PFSK-1 (cell line): ENCODE results near the gene MYMK.

Experiments
- POLR2AphosphoS5 ChIP-seq: IDR thresholded peaks from 2 replicates; pipeline ENCODE4 v1.6.1; 2012; ENCODE audit warnings: low read depth, mild to moderate bottlenecking, control low read depth, low read length, moderate library complexity
- REST ChIP-seq, 2 experiments: IDR thresholded peaks; 2 replicates each; pipeline versions ENCODE4 v1.6.1 to v1.8.0; 2011 to 2012; ENCODE audit warnings: low read depth in 2 of 2, low read length in 2 of 2, control low read depth in 1 of 2, inconsistent platforms in 1 of 2, mild to moderate bottlenecking in 1 of 2, moderate library complexity in 1 of 2; ENCODE audit not compliant: insufficient read depth in 1 of 2

DNA sequence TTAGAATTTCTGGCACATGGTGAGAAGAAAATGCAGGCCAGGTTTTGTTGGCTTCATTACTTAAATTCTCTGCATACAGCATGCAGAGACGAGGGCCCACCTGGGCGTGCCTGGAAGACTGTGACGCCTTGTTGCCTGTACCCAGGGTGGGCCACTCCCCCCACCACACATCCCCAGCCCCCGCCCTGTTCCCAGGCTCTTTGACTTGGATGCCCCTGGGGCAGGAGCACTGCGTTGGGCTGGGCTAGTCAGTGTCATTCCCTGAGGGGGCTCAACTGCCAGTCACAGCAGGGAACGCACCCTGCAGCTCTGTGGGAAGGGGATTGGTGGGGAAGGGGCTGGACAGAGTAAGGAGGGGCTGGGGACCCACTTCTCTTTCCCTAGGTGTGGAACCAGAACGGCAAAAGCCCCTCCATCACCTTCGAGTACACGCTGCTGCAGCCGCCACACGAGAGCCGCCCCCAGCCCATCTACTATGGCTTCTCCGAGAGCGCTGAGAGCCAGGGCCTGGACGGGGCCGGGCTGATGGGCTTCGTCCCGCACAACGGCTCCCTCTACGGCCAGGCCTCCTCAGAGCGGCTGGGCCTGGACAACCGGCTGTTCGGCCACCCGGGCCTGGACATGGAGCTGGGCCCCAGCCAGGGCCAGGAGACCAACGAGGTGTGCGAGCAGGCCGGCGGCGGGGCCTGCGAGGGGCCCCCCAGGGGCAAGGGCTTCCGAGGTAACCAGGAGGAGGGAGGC lies 29.4 kb upstream of the MYMK start:
- TF ChIP-seq POLR2AphosphoS5 (no peak), REST (IDR thresholded peaks at IDR 0.05; ENCODE audit: insufficient read depth in 1 of 2, low read depth in 2 of 2, low read length in 2 of 2) (no peak)
